Left forelimb (tissue), 1 donor: ENCODE measurements around the gene RXYLT1.
A peak's percentile ranks its signal among the peaks of the same experiment; 100 is the strongest.
"Not testable (repeated sequence)": the region's sequence is repeated elsewhere in the genome, so short reads cannot be mapped to it uniquely, and the experiment has no call there.

Source experiments
- DNase-seq: peaks from one replicate; pipeline ENCODE4 v3.0.0-alpha.2; 2018; ENCODE audit warnings: low spot score

RXYLT1 gene

DNA sequence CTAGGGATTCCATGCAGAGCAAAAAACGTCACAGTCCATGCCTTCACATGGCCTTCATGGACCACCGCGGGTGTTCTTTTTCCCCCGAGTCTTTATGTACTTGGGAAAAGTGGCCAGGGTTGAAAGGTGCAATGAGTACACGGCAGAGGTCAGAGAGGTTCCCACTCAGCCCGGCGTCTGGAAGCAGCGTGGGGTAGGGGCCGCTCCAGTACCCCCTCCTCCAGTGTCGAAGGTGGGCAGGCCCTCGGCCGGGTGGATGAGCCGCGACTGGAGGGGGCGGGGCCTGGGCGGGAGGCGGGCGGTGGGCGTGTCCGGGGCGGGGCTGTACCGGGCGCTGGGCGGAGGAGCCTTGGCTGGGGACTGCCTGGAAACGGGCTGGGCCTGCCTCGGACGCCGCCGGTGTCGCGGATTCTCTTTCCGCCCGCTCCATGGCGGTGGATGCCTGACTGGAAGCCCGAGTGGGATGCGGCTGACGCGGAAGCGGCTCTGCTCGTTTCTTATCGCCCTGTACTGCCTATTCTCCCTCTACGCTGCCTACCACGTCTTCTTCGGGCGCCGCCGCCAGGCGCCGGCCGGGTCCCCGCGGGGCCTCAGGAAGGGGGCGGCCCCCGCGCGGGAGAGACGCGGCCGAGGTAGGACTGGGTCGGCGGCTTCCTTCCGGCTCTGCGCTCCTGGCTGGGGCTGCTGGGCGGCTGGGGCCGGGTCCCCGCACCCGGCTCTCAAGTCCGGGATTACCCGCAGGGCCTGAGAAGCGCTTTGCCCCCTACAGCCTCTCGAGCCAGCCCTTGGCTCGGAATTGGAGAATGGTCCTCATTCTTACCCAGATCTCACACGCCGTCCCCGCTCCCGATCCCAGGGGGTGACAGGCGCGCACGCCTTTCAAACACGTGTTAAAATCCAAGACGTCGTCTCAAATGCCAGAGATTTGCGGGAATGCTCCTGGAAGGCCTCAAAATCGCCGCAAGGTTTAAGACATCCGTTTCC, at the start of gene RXYLT1:
RXYLT1 (plus strand) TSS at position 412 of the 984 bp plus-strand sequence; CDS start at position 464, 52 bp downstream.
- peak; percentile 96 for DNase-seq

DNA sequence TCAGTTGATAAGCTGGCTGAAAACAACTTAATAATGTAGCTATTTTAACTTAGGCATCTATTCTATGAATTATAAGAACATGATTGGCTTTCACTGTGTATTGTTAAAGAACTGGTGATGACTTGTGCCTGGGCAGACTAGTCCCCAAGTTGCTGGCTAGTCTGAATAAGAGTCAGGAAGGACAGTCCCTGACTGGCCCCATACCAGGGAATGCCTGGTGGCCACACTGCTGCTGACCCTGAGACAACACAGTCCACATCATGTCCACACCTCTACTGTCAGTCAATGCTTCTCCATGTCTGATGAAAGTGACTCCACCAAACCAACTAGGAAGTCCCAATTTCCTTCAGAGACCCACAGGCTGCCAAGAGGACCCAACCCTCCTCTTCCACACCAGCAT, 46.9 kb upstream of the RXYLT1 start:
- DNase-seq = not testable (repeated sequence)

DNA sequence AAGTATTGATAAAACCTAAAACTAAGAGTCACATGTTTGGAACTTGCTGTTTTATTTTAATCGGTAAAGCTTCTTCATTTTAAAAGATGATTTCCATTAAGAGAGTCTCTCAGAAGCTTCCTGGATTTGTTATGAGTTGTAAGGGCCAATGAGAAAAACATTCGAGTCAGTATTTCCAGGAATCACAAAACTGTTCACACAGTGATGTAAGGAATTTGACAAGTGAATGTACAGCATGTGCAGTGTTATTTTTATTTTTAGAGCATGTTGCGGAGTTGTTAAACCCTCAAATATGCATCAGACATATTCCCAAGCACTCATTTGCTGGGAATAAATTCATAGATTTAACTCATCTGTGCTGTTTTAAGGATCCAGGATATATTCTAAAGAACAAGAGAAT, 46.1 kb upstream of the RXYLT1 start:
- not testable (repeated sequence) for DNase-seq

DNA sequence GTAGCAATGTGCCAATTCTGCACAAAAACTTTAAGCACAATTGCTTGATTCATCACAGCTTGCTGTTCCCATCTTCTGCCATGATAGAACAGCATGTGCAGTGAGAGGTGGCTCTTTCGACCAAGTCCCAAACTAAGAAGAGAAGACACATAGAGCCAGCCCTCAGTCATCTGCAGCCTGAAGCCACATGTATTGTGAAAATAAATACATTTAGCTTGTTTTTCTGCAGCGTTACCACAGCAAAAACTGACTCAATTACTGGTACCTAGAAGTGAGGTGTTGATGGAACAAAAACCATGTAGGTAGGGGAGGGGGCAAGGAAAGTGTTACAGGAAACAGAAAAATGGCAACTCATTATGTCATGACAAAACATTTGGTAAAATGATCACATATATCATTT, 39.2 kb upstream of the RXYLT1 start:
- not testable (repeated sequence) for DNase-seq

- not testable (repeated sequence) for DNase-seq
Measured at GRCh38 chr12:63741431-63741830, 38.3 kb upstream of the RXYLT1 start.

DNA sequence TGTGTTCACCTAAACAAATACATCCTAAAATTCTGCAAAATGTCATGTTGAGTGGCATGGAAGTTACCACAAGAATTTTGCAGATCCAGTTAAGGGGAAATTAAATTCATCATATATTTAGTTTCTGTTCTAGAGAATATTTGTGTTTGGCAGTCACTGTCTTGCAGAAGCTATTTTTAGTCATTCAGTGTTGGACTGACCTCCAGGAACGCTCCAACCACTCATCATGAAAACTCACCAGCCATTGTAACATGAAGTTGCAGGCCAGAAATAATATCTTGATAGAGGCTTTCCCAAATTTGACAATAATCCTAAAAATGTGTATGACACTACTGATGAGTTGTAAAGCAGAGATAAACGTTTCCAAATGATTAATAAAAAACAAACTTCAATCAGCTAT, 35.6 kb upstream of the RXYLT1 start:
- not testable (repeated sequence) for DNase-seq

- not testable (repeated sequence) for DNase-seq
Measured at GRCh38 chr12:63746470-63746869, 33.2 kb upstream of the RXYLT1 start.

DNA sequence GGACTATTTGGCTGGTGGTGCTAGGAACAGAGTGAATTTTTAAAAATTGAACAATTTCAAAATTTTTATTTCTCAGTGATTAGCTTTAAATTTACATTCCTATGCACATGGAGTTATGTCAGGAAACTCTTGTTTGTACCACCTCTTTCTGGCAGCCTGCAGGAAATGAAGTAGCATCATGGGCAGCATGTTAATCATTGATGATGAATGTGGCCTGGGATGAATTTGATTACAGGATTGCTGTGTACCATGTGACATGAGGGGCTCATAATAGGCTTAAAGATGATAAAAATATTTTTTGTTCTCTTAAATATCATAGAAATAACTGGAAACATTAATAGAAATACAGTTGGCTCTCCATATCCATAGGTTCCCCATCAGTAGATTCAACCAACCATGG, 32.6 kb upstream of the RXYLT1 start:
- DNase-seq = not testable (repeated sequence)

- no peak for DNase-seq
Measured at GRCh38 chr12:63747553-63747952, 32.2 kb upstream of the RXYLT1 start.

DNA sequence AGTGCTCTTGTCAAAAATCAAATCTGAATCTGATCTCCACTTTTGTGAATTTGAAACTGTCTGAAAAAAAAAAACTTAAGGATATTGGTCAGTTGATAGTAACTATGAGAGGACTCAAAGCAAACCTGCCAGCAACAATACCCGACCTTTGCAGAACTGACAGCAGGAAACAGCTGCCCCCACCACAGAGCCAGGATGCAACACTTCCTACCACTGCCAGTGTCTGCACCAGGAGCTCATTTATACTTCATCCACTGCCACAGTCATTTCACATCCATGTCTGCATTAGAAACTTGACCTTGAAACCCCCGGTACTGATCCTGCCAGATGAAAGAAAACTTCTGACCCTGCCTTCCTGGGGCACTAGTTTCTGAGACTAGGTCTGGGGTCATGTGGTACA, 27.4 kb upstream of the RXYLT1 start:
- no peak for DNase-seq

GRCh38 chr12:63752841-63753240, 26.9 kb upstream of the RXYLT1 start:
- DNase-seq = no peak

GRCh38 chr12:63753743-63754142, 26.0 kb upstream of the RXYLT1 start:
- no peak for DNase-seq

- DNase-seq = no peak
Measured at GRCh38 chr12:63764481-63764880, 15.2 kb upstream of the RXYLT1 start.

GRCh38 chr12:63766498-63766897, 13.2 kb upstream of the RXYLT1 start:
- no peak for DNase-seq

DNA sequence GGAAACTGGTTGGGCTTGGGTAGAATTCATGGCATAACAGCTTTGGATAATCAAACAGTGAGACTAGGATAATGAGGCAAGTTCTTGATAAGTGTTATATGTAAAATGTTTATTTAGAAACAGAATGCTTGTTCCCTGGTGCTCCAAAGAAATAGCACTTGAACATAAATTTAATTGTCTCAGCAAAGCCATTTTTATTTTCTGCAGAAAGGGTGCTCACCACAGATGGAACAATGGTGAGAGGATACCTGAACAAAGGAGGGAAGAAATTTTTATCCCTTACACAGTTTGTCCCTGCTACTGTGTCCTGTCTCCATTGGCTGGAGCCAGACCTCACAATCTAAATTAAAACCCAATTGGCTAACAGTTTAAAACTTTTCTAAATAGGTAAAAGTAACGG, 9.3 kb upstream of the RXYLT1 start:
- no peak for DNase-seq

- no peak for DNase-seq
Measured at GRCh38 chr12:63777340-63777739, 2.4 kb upstream of the RXYLT1 start.

DNA sequence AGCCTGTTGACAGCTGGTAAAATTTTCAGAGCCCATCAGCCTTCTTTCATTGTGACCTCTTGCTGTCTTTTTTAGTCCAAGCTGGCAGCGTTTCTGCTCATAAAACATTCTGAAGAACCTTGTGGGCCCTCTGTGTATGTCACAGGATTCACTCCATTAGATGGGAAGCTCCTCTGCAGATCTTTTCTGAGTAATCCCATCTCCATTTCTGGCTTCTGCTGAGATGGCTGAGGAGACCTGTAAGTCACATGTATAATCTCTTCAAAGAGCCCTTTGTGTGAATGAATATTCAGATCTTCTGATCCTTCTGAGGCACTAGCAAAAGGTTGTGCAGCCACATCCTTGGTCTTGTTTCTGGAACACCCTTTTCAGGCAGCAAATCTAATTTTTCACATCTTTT, 2.8 kb downstream of the RXYLT1 start:
- no peak for DNase-seq

- no peak for DNase-seq
Measured at GRCh38 chr12:63787306-63787705, 7.6 kb downstream of the RXYLT1 start.

DNA sequence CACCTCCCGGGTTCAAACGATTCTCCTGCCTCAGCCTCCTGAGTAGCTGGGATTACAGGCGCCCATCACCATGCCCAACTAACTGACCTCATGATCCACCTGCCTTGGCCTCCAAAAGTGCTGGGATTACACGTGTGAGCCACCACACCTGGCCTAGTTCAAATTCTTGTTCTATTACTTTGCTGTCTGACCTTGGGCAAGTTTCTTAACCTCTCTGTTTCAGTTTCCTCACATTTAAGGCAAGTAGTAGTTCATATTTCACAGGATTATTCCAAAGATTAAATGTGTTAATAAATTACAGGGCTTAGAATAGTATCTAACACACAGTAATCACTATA, 10.9 kb downstream of the RXYLT1 start:
- no peak for DNase-seq

DNA sequence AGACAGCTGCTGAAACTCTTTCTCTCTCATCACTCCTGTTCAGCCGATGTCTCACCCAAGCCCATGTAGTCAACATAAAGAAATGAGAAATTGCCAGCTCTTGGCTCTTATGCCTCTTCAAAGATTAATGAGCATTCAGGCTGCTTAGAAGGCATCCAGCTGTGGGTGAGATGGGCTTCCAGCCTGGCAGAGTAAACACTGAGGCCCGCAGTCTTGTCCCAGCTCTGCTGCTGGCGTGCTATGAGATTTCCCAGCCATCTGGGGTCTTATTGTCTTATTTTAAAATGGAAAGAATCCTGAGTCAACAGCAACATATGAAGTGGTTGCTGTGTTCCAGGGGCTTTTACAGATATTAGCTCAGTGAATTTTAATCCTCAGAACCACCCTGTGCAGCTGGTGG, 12.6 kb downstream of the RXYLT1 start:
- DNase-seq = no peak

DNA sequence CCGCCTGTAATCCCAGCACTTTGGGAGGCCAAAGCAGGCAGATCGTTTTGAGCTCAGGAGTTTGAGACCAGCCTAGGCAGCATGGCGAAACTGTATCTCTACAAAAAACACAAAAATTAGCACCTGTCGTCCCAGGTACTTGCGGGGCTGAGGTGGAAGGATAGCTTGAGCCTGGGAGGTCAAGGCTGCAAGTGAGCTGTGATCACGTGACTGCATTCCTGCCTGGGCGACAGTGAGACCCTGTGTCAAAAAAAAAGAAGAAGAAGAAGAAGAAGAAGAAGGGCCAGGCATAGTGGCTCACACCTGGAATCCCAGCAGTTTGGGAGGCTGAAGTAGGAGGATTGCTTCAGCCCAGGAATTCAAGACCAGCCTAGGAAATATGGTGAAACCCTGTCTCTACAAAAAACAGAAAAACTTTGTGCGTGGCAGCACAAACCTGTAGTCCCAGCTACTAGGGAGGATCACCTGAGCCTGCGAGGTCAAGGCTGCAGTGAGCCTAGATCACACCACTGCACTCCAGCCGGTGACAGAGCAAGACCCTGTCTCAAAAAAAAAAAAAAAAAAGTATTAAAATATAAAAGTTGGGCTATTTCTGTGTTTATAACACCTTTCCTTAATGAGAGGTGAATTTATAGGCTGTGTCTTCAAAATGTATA, 15.5 kb downstream of the RXYLT1 start:
- DNase-seq = no peak

GRCh38 chr12:63795944-63796343, 16.2 kb downstream of the RXYLT1 start:
- no peak for DNase-seq

DNA sequence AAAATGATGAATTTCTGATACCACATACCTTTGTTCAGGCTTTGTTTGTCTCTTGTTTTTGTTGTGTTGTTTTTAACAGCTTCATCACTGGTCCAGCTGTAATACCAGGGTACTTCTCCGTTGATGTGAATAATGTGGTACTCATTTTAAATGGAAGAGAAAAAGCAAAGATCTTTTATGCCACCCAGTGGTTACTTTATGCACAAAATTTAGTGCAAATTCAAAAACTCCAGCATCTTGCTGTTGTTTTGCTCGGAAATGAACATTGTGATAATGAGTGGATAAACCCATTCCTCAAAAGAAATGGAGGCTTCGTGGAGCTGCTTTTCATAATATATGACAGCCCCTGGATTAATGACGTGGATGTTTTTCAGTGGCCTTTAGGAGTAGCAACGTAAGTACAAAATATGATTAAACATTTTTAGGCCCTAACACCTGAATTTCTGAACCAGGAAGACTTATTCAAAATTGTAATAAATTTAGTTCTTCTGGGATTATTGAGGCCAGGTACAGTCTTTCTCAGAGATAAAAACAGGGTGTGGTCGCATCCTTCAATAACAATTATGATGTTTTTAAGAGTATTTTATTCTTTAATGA, 22.4 kb downstream of the RXYLT1 start:
- DNase-seq = no peak
